Measurements from ENCODE around the gene MADD.

- TF ChIP-seq POLR2AphosphoS5 (IDR thresholded peaks at IDR 0.05; ENCODE audit: low read length), result no peak
- TF ChIP-seq CTCF (IDR thresholded peaks at IDR 0.05 in 2 of 3, conservative IDR thresholded peaks at IDR 0.05 in 1 of 3; ENCODE audit: control insufficient read depth in 2 of 3, extremely low read depth in 1 of 3, insufficient read depth in 1 of 3, low read depth in 3 of 3, low read length in 3 of 3), result no peak
- no peak for TF ChIP-seq CBX5 (IDR thresholded peaks at IDR 0.05; ENCODE audit: low read depth)
- no peak for TF ChIP-seq POLR2A (IDR thresholded peaks at IDR 0.05; ENCODE audit: low read depth, low read length)
- TF ChIP-seq NR2C1 (IDR thresholded peaks at IDR 0.05), result no peak
- no peak for TF ChIP-seq EP300 (IDR thresholded peaks at IDR 0.05; ENCODE audit: borderline replicate concordance in 1 of 2, control insufficient read depth in 1 of 2, low read depth in 2 of 2, low read length in 2 of 2)
- no peak for TF ChIP-seq PAX5 (IDR thresholded peaks at IDR 0.05; ENCODE audit: borderline replicate concordance, low read depth, low read length)
- no peak for TF ChIP-seq SREBF1 (IDR thresholded peaks at IDR 0.05; ENCODE audit: low read length)
Observed at GRCh38 chr11:47264119-47264518, 5.8 kb upstream of the MADD start.

All from GM12878 (cell line).